OCI-LY1 (cell line): ENCODE measurements around the gene ACACA.

Source experiments
- H2AFZ ChIP-seq: fragments of 200-600 bp; sonication (generic), shearing (Covaris generic); 2 replicates; pipeline ENCODE4 v1.6.0; 2014; ENCODE audit warnings: antibody characterized with exemption, mild to moderate bottlenecking, low read length
- H3F3A ChIP-seq: fragments of 200-600 bp; sonication (generic), shearing (Covaris generic); 2 replicates; pipeline ENCODE4 v1.6.0; 2014; ENCODE audit warnings: mild to moderate bottlenecking, antibody characterized with exemption, low read length, moderate library complexity; ENCODE audit not compliant: insufficient read depth
- H3K27ac ChIP-seq: fragments of 200-600 bp; sonication (generic); 2 replicates; pipeline ENCODE4 v1.5.1; 2014; ENCODE audit warnings: low read length, mixed run types, mild to moderate bottlenecking, low read depth; ENCODE audit not compliant: poor library complexity, severe bottlenecking
- H3K27me3 ChIP-seq: fragments of 200-600 bp; sonication (generic); 2 replicates; pipeline ENCODE4 v1.6.0; 2014; ENCODE audit warnings: antibody characterized with exemption, mild to moderate bottlenecking, low read length, moderate library complexity; ENCODE audit not compliant: insufficient read depth
- H3K36me3 ChIP-seq: fragments of 200-600 bp; sonication (generic); 2 replicates; pipeline ENCODE4 v1.6.1; 2014; ENCODE audit warnings: mild to moderate bottlenecking, antibody characterized with exemption, low read length, moderate library complexity, mixed read lengths; ENCODE audit not compliant: insufficient read depth
- H3K4me1 ChIP-seq: fragments of 200-600 bp; sonication (generic); 2 replicates; pipeline ENCODE4 v1.5.1; 2014; ENCODE audit warnings: mild to moderate bottlenecking, low read length, moderate library complexity; ENCODE audit not compliant: insufficient read depth, severe bottlenecking
- H3K4me2 ChIP-seq: fragments of 200-600 bp; sonication (generic), shearing (Covaris generic); 2 replicates; pipeline ENCODE4 v1.6.1; 2014; ENCODE audit warnings: low read length
- H3K4me3 ChIP-seq: fragments of 200-600 bp; sonication (generic); 2 replicates; pipeline ENCODE4 v1.5.1; 2014; ENCODE audit warnings: low read length, low read depth, mild to moderate bottlenecking, mixed read lengths; ENCODE audit not compliant: poor library complexity, severe bottlenecking
- H3K79me2 ChIP-seq: fragments of 200-600 bp; shearing (Covaris generic); 2 replicates; pipeline ENCODE4 v1.6.1; 2016; ENCODE audit warnings: mixed run types, low read length, mixed read lengths; ENCODE audit not compliant: insufficient read depth
- H3K9ac ChIP-seq: fragments of 200-600 bp; sonication (generic), shearing (Covaris generic); 2 replicates; pipeline ENCODE4 v1.6.1; 2014; ENCODE audit warnings: mild to moderate bottlenecking, low read length, mixed read lengths
- H3K9me2 ChIP-seq: fragments of 200-600 bp; sonication (generic), shearing (Covaris generic); 2 replicates; pipeline ENCODE4 v1.6.1; 2014; ENCODE audit warnings: low read depth, mild to moderate bottlenecking, low read length, mixed read lengths
- H3K9me3 ChIP-seq: fragments of 200-600 bp; shearing (Covaris generic); 2 replicates; pipeline ENCODE4 v1.6.1; 2014; ENCODE audit warnings: low read length, mixed read lengths
- H4K20me1 ChIP-seq: fragments of 200-600 bp; sonication (generic), shearing (Covaris generic); 2 replicates; pipeline ENCODE4 v1.6.0; 2016; ENCODE audit warnings: mild to moderate bottlenecking, low read length; ENCODE audit not compliant: insufficient read depth
- EZH2 ChIP-seq: fragments of 200-600 bp; sonication (generic), shearing (Covaris generic); IDR thresholded peaks from 2 replicates; pipeline ENCODE4 v1.8.0; 2017; ENCODE audit warnings: borderline replicate concordance, mixed run types, mild to moderate bottlenecking, antibody characterized with exemption, low read length, moderate library complexity, mixed read lengths
- TF ChIP-seq, protein P1 (sequence below): fragments of 200-600 bp; sonication (generic), shearing (Covaris generic); IDR thresholded peaks from 2 replicates; pipeline ENCODE4 v1.5.1; 2017; ENCODE audit warnings: mild to moderate bottlenecking, antibody characterized with exemption, low read length, moderate library complexity, mixed read lengths

ACACA gene

DNA sequence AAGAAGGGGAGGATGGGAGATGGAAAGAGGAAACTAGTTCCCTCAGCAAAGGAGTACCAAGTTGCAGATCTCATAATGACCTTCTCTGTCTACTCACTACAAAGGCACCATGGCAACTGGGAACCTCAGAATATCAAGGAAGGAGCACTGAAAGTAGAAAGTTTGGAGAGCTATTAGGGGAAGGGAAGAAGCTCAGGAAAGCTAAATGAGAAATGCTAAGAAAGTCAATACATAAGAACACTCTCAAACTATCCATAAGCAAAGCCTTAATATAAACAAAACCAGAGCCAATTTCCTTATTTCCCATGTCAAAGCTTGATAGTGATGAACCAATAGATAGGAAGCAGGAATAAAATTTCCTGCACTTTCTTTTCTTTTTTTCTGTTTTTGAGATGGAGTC lies 88.8 kb downstream of the ACACA start:
- H3K36me3 ChIP-seq = peaks cover 50% of the 10 kb centered on the region
- H3K4me1 ChIP-seq = no peaks in the 10 kb centered on the region
- no peaks in the 10 kb centered on the region; the same call in 1 of the 2 replicates for H3K79me2 ChIP-seq

DNA sequence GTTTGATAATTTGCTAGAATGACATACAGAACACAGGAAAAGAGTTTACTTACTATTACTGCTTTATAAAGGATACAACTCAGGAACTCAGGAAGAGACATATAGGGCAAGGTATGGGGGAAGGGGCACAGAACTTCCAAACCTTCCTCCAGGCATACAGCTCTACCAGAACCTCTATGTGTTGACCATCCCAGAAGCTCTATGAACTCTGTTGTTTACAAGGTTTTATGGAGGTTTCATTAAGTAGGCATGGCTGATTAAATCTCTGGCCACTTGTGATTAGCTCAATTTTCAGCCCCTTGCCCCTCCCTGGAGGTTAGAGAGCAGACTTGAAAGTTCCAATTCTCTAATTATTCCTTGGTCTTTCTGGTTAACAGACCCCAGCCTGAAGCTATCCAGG lies 91.0 kb downstream of the ACACA start:
- Histone ChIP-seq H3K4me1 (no peaks in the 10 kb centered on the region), H4K20me1 (no peaks in the 10 kb centered on the region), H3K9ac (no peak overlapping the region), H3K79me2 (no peaks in the 10 kb centered on the region; the same call in 1 of the 2 replicates), H3K4me3 (no peak overlapping the region), H3K9me2 (no peaks in the 10 kb centered on the region), H2AFZ (no peak overlapping the region), H3K27me3 (no peaks in the 10 kb centered on the region), H3K9me3 (no peaks in the 10 kb centered on the region), H3K36me3 (peaks cover 38% of the 10 kb centered on the region), H3F3A (no peaks in the 10 kb centered on the region), H3K27ac (no peak overlapping the region), H3K4me2 (no peak overlapping the region)
- TF ChIP-seq EZH2 = no peak
- TF ChIP-seq, protein P1, sequence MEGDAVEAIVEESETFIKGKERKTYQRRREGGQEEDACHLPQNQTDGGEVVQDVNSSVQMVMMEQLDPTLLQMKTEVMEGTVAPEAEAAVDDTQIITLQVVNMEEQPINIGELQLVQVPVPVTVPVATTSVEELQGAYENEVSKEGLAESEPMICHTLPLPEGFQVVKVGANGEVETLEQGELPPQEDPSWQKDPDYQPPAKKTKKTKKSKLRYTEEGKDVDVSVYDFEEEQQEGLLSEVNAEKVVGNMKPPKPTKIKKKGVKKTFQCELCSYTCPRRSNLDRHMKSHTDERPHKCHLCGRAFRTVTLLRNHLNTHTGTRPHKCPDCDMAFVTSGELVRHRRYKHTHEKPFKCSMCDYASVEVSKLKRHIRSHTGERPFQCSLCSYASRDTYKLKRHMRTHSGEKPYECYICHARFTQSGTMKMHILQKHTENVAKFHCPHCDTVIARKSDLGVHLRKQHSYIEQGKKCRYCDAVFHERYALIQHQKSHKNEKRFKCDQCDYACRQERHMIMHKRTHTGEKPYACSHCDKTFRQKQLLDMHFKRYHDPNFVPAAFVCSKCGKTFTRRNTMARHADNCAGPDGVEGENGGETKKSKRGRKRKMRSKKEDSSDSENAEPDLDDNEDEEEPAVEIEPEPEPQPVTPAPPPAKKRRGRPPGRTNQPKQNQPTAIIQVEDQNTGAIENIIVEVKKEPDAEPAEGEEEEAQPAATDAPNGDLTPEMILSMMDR = no peak

More for the DNA sequence above, 88.8 kb downstream of the ACACA start:
- H3K4me2 ChIP-seq = no peak overlapping the region
- no peak overlapping the region for H3K27ac ChIP-seq
- H3F3A ChIP-seq = no peaks in the 10 kb centered on the region
- no peak overlapping the region for H2AFZ ChIP-seq
- TF ChIP-seq, protein P1 = no peak
- no peak for TF ChIP-seq EZH2
- no peaks in the 10 kb centered on the region for H4K20me1 ChIP-seq
- no peaks in the 10 kb centered on the region for H3K9me3 ChIP-seq
- no peak overlapping the region for H3K4me3 ChIP-seq
- H3K27me3 ChIP-seq = no peaks in the 10 kb centered on the region
- H3K9me2 ChIP-seq = no peaks in the 10 kb centered on the region
- no peak overlapping the region for H3K9ac ChIP-seq

DNA sequence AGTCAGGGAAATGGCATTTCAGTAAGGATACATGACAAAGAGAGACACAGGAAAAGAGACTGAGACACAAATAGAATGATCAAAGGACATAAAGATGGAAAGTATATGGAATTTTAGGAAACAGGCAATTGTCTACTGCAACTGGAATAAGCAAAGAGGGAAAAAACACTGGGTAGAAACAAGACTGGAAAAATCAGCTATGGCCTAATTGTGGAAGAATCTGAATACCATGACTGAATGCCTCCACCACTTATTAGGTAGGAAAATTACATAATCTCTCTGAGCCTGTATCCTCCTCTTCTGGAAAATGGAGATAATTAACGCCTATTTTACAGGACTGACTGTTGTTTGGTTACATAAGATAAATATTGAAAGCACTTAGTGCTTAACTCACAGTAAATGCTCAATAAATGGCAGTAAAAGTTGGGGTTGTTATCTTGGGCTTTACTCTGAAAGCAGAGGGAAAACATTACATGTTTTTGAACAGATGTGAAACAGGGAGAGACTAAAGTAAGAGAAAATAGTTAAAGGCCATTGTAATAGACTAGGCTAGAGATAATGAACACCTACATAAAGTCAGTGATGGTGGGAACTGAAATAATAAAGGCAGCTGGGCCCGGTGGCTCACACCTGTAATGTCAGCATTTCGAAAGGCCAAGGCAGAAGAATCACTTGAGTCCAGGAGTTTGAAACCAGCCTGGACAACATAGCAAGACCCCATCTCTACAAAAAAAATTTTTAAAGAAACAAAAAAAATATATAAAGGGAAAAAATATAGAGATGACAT lies 94.3 kb downstream of the ACACA start:
- no peak overlapping the region for H3K9ac ChIP-seq
- H3K27me3 ChIP-seq = no peaks in the 10 kb centered on the region
- H3K79me2 ChIP-seq = peaks cover 5% of the 10 kb centered on the region; the same call in 1 of the 2 replicates
- H3K36me3 ChIP-seq = peaks cover 31% of the 10 kb centered on the region
- no peak overlapping the region for H3K4me2 ChIP-seq
- no peak overlapping the region for H3K27ac ChIP-seq
- H3K4me3 ChIP-seq = no peak overlapping the region
- H3K4me1 ChIP-seq = no peaks in the 10 kb centered on the region
- no peaks in the 10 kb centered on the region for H3K9me3 ChIP-seq
- H4K20me1 ChIP-seq = no peaks in the 10 kb centered on the region
- H2AFZ ChIP-seq = no peak overlapping the region
- TF ChIP-seq, protein P1 = no peak
- TF ChIP-seq EZH2 = no peak
- no peaks in the 10 kb centered on the region for H3F3A ChIP-seq
- H3K9me2 ChIP-seq = no peaks in the 10 kb centered on the region
